HEK293 (cell line): ENCODE data around the gene STRA6.
A peak's percentile ranks its signal among the peaks of the same experiment; 100 is the strongest.

ENCODE experiments used
- CTCF ChIP-seq: fragments of 450-650 bp; formaldehyde crosslinking; IDR thresholded peaks from 2 replicates; pipeline ENCODE4 v1.5.1; 2016; ENCODE audit warnings: missing biosample characterization, missing genetic modification characterization
- HIC1 ChIP-seq: fragments of 450-650 bp; formaldehyde crosslinking; IDR thresholded peaks from 2 replicates; pipeline ENCODE4 v1.5.1; 2016; ENCODE audit warnings: missing biosample characterization, missing genetic modification characterization
- KLF7 ChIP-seq: fragments of 450-650 bp; formaldehyde crosslinking; IDR thresholded peaks from 2 replicates; pipeline ENCODE4 v1.5.1; 2016; ENCODE audit warnings: missing biosample characterization, missing genetic modification characterization, borderline replicate concordance
- MYNN ChIP-seq: fragments of 450-650 bp; formaldehyde crosslinking; IDR thresholded peaks from 2 replicates; pipeline ENCODE4 v1.5.1; 2016; ENCODE audit warnings: missing biosample characterization, missing genetic modification characterization, borderline replicate concordance
- MZF1 ChIP-seq: fragments of 450-650 bp; formaldehyde crosslinking; IDR thresholded peaks from 2 replicates; pipeline ENCODE4 v1.5.1; 2017; ENCODE audit warnings: missing biosample characterization, missing genetic modification characterization, borderline replicate concordance
- REPIN1 ChIP-seq: fragments of 450-650 bp; formaldehyde crosslinking; IDR thresholded peaks from 2 replicates; pipeline ENCODE4 v1.5.1; 2017; ENCODE audit warnings: missing biosample characterization, missing genetic modification characterization, low read depth
- SCRT2 ChIP-seq: fragments of 450-650 bp; formaldehyde crosslinking; IDR thresholded peaks from 2 replicates; pipeline ENCODE4 v1.5.1; 2016; ENCODE audit warnings: missing biosample characterization, missing genetic modification characterization
- TCF7L2 ChIP-seq: IDR thresholded peaks from 2 replicates; pipeline ENCODE4 v1.6.1; 2011; ENCODE audit warnings: low read depth, mild to moderate bottlenecking, inconsistent platforms, low read length, moderate library complexity, borderline replicate concordance
- TRIM28 ChIP-seq: IDR thresholded peaks from 2 replicates; pipeline ENCODE4 v1.6.1; 2011; ENCODE audit warnings: low read length, control low read depth, borderline replicate concordance
- ZBTB1 ChIP-seq: fragments of 450-650 bp; formaldehyde crosslinking; IDR thresholded peaks from 2 replicates; pipeline ENCODE4 v1.5.1; 2016; ENCODE audit warnings: missing biosample characterization, missing genetic modification characterization
- ZBTB17 ChIP-seq: fragments of 450-650 bp; formaldehyde crosslinking; IDR thresholded peaks from 2 replicates; pipeline ENCODE4 v1.5.1; 2016; ENCODE audit warnings: missing biosample characterization, missing genetic modification characterization
- ZBTB20 ChIP-seq: fragments of 450-650 bp; formaldehyde crosslinking; IDR thresholded peaks from 2 replicates; pipeline ENCODE4 v1.5.1; 2016; ENCODE audit warnings: missing biosample characterization, missing genetic modification characterization
- ZNF10 ChIP-seq: fragments of 450-650 bp; formaldehyde crosslinking; IDR thresholded peaks from 2 replicates; pipeline ENCODE4 v1.5.1; 2017; ENCODE audit warnings: missing biosample characterization, missing genetic modification characterization
- ZNF18 ChIP-seq: fragments of 450-650 bp; formaldehyde crosslinking; IDR thresholded peaks from 2 replicates; pipeline ENCODE4 v1.5.1; 2016; ENCODE audit warnings: missing biosample characterization, missing genetic modification characterization
- ZNF266 ChIP-seq: fragments of 450-650 bp; formaldehyde crosslinking; IDR thresholded peaks from 2 replicates; pipeline ENCODE4 v1.5.1; 2016; ENCODE audit warnings: missing biosample characterization, missing genetic modification characterization, low read depth
- ZNF366 ChIP-seq: fragments of 450-650 bp; formaldehyde crosslinking; conservative IDR thresholded peaks from 2 replicates; pipeline ENCODE4 v1.5.1; 2016; ENCODE audit warnings: missing biosample characterization, missing genetic modification characterization
- ZNF398 ChIP-seq: fragments of 450-650 bp; formaldehyde crosslinking; IDR thresholded peaks from 2 replicates; pipeline ENCODE4 v1.5.1; 2017; ENCODE audit warnings: missing biosample characterization, missing genetic modification characterization
- ZNF514 ChIP-seq: fragments of 450-650 bp; formaldehyde crosslinking; IDR thresholded peaks from 2 replicates; pipeline ENCODE4 v1.5.1; 2016; ENCODE audit warnings: missing biosample characterization, missing genetic modification characterization
- ZNF548 ChIP-seq: fragments of 450-650 bp; formaldehyde crosslinking; IDR thresholded peaks from 2 replicates; pipeline ENCODE4 v1.5.1; 2016; ENCODE audit warnings: missing biosample characterization, missing genetic modification characterization
- ZNF555 ChIP-seq: fragments of 450-650 bp; formaldehyde crosslinking; conservative IDR thresholded peaks from 2 replicates; pipeline ENCODE4 v1.5.1; 2017; ENCODE audit warnings: missing biosample characterization, mild to moderate bottlenecking, missing genetic modification characterization, inconsistent platforms
- ZNF558 ChIP-seq: fragments of 450-650 bp; formaldehyde crosslinking; IDR thresholded peaks from 2 replicates; pipeline ENCODE4 v1.5.1; 2016; ENCODE audit warnings: missing biosample characterization, missing genetic modification characterization
- ZNF610 ChIP-seq: fragments of 450-650 bp; formaldehyde crosslinking; IDR thresholded peaks from 2 replicates; pipeline ENCODE4 v1.5.1; 2016; ENCODE audit warnings: missing biosample characterization, missing genetic modification characterization, borderline replicate concordance
- ZNF629 ChIP-seq: fragments of 450-650 bp; formaldehyde crosslinking; IDR thresholded peaks from 2 replicates; pipeline ENCODE4 v1.5.1; 2017; ENCODE audit warnings: missing biosample characterization, missing genetic modification characterization
- ZNF664 ChIP-seq: fragments of 450-650 bp; formaldehyde crosslinking; IDR thresholded peaks from 2 replicates; pipeline ENCODE4 v1.5.1; 2016; ENCODE audit warnings: missing biosample characterization, missing genetic modification characterization
- ZNF692 ChIP-seq: fragments of 450-650 bp; formaldehyde crosslinking; IDR thresholded peaks from 2 replicates; pipeline ENCODE4 v1.5.1; 2016; ENCODE audit warnings: missing biosample characterization, missing genetic modification characterization
- ZNF777 ChIP-seq: fragments of 450-650 bp; formaldehyde crosslinking; IDR thresholded peaks from 2 replicates; pipeline ENCODE4 v1.5.1; 2017; ENCODE audit warnings: missing biosample characterization, missing genetic modification characterization, borderline replicate concordance
- ZSCAN23 ChIP-seq: fragments of 450-650 bp; formaldehyde crosslinking; IDR thresholded peaks from 2 replicates; pipeline ENCODE4 v1.5.1; 2016; ENCODE audit warnings: missing biosample characterization, missing genetic modification characterization
- ZSCAN30 ChIP-seq: fragments of 450-650 bp; IDR thresholded peaks from 2 replicates; pipeline ENCODE4 v1.5.1; 2018; ENCODE audit warnings: missing biosample characterization, mild to moderate bottlenecking, missing genetic modification characterization, moderate library complexity
- ZSCAN5A ChIP-seq: fragments of 450-650 bp; formaldehyde crosslinking; IDR thresholded peaks from 2 replicates; pipeline ENCODE4 v1.5.1; 2016; ENCODE audit warnings: missing biosample characterization, missing genetic modification characterization

The STRA6 gene

GRCh38 chr15:74240002-74240568 lies 37.5 kb upstream of the STRA6 start (continued):
- TF ChIP-seq CTCF (tag by site-specific recombination) (peak; percentile 94), ZNF18 (tag by site-specific recombination) (peak; percentile 74; the same call in 1 of the 2 replicates), ZNF664 (tag by site-specific recombination) (no peak), MZF1 (tag by site-specific recombination) (peak; percentile 56; the same call in 1 of the 2 replicates), ZNF10 (tag by site-specific recombination) (peak; percentile 43; the same call in 1 of the 2 replicates), ZNF629 (peak; percentile 51; the same call in 1 of the 2 replicates), REPIN1 (tag by site-specific recombination) (no peak), ZNF514 (tag by site-specific recombination) (no peak), SCRT2 (tag by site-specific recombination) (no peak), ZBTB20 (tag by site-specific recombination) (0 out of 2 replicates have a peak, but pooled peaks have one; percentile 30), ZNF366 (tag by site-specific recombination) (no peak; the same call in 1 of the 2 replicates), ZNF692 (peak; percentile 92), ZNF610 (tag by site-specific recombination) (peak; percentile 66; the same call in 1 of the 2 replicates), ZBTB1 (tag by site-specific recombination) (no peak), HIC1 (tag by site-specific recombination) (peak; percentile 36; the same call in 1 of the 2 replicates), ZSCAN5A (no peak), ZNF555 (tag by site-specific recombination) (no peak), ZBTB17 (tag by site-specific recombination) (peak; percentile 50; the same call in 1 of the 2 replicates), KLF7 (tag by site-specific recombination) (no peak), ZNF777 (no peak), ZSCAN30 (tag by site-specific recombination) (peak; percentile 74), ZNF558 (no peak), TRIM28 (no peak), ZNF266 (tag by site-specific recombination) (no peak), ZNF548 (tag by site-specific recombination) (no peak), ZSCAN23 (no peak), ZNF398 (no peak), TCF7L2 (no peak), MYNN (tag by site-specific recombination) (no peak)
